Right kidney (tissue), 1 donor: ENCODE measurements around the gene PDGFC.
"Not testable (repeated sequence)": the region's sequence is repeated elsewhere in the genome, so short reads cannot be mapped to it uniquely, and the experiment has no call there.

Experiments used
- DNase-seq: peaks from one replicate; pipeline ENCODE4 v3.0.0-alpha.2; 2016

PDGFC gene

DNA sequence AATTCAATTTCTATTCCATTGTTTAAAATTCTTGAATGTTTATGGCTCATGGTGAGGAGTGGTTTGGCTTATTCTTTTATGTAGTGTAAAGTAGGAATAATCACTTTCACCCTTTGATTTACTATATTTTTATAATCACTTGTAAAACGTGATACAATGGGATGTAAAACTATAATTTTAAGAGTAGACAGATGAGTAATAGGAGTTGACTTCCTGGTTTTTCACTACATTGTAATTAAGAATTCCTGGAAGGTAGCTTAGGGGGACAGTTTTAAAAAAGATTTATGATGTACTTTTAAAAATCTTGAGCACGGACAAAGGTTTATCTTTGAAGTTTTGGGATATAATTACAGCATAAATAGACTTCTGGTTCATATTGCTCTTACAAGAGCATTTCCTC, 65.3 kb downstream of the PDGFC start:
- DNase-seq: no peak

DNA sequence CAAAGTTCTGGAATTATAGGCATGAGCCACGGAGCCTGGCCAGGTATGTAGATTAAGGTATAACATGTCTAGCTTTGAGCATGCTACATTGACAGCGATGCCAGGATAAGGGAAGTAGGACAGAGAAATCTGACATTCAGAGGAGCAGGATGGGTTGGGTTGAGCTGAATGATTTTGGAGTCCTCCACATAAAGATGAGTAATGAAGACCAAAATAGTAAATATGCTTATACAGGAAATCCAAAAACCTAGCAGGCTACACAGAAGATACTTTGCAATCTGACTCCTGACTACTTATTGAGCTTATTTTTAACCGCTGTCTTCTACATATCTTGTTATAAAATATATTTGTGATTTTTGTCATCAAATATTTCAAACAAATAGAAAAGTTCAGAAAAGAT, 69.7 kb downstream of the PDGFC start:
- no peak for DNase-seq

DNA sequence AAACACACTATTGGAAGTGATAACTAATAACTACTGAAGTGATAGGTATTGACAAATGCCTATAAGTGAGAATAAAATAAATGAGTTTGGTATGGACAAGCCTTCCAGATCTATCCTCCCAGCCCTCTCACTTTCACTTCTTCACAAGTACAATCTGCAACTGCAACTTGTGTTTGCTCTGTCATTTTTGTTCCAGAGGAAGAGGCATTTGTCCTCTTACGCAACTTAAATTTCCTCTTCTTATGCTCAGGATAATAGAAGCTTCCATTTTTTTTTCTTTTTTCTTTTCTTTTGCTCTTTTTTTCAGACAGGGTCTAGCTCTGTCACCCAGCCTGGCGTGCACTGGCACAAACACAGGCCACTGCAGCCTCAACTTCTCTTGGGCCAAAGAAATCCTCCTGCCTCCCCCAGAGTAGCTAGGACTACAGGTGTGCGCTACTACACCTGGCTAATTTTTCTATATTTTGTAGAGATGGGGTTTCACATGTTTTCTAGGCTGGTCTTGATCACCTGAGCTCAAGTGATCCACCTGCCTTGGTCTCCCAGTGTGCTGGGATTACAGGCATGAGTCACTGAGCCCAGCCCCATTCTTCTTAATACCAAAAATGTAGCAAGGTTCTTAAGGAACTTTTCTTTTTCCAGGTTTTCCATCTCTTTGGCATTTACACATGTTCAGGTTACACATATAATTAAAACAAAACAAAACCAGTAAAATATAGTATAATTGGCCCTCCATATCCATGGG, 73.1 kb downstream of the PDGFC start:
- DNase-seq: no peak

DNA sequence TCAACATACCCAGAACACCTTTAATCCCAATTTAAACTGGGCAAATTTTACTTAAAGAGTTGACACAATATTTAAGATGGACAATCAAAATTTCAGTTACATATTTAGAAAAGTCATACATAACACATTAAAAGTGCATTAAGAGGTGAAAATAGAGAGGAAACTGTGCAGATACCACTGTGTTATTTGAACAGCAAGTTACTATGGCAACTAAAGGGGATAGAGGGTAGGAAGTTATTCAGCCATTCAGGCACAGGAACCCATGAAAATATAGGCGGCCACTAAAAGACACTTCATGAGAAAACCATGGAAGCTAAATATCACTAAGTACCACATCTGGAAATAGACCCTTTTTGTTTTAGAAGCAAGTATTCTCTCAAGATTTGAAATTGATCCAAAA, 75.1 kb downstream of the PDGFC start:
- DNase-seq: no peak

DNA sequence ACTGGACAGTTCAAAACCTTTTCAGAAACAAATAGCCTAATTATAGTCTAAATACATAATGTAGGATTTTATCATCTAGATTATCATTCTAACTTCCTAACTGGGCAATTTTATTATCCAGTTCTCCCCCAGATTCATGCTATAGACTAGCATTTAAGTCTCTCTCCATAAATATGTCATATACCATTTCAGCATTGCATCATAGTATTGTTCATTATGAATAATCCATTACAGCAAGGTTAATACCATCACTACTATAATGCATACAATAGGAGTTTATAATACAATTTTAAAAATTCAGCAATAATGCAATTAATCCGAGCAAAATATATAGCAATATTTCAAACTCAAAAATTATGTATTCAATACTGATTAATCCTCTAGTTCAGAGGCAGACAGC, 77.4 kb downstream of the PDGFC start:
- DNase-seq: no peak

DNA sequence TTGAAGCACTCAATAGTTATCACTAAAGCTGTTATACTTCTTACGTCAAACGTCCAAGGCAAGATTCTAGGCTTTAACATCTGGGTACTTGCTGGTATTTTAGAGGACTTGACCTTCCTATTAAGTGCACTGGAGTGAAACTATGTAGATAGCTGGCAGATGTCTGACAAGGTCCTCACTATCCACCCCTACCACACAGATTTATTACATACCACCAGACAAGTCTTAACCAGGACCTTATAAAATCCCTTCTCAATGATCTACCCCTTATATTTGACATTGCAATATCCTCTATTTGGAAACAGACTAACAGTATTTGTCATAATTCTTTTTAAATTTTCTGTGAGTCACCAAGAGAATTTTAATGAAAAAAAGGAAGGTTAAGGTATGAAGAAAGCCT, 78.8 kb downstream of the PDGFC start:
- DNase-seq: no peak

DNA sequence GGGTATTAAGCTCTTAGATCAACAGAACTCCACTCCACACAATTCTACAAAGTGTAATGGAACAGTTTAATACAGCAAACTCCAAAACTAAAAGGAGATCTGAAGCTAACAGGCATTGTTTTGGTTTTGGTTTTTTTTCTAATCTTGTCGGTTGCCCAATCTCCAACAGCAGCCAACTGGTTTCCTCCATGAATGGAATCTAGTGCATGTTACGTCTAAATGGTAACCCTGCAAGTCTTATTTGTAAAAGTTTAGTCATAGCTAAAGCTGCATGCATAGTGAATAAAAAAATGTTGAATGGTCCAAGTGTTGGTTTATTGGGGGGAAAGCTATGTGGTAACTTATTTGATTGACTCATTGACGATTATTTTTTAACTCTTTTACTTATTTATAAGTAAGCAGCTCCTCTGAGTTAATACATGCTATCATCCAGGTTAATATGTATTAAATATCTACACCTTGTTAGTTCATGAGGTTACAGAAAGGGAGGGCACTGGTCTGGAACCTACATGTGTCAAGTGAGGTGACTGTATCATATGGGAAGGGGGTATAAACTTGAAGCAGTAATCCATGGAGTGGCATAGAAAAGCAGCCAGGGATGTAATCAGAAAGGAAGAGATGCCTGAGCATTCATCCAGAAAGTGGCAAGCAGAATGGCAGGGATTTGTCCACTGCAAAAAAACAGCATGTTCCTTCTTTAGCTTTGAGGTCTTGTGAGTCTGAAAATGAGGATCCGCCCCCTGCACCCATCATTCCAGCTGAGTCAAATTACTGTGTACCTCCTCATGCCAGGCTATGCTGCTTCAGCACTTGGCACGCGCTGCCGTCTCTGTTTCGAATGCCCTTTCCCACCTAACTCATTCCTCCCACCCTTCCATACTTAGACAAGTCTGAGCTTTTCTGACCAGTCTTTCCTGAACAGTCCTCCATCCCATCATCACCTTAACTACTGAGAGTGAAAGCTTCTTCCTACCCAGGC, 81.7 kb downstream of the PDGFC start:
- peak; percentile 18 for DNase-seq

DNA sequence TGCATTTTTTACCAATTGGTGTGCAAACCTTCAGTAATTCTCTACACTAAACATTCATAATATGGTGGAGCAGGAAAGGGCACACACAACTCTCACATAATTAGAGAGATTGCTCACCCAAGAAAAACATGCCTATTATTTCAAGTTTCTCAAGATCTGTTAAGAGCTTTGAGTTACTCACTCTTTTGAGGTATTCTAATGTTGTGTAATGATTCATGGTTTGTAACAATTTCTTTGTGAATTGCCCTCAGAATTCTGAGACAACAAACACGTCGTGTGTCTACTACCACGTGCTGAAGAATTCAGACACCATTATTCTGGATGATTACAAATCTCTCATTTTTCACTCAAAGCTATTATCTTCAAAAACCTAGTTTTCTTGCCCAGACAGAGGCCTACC, 82.8 kb downstream of the PDGFC start:
- DNase-seq: no peak

DNA sequence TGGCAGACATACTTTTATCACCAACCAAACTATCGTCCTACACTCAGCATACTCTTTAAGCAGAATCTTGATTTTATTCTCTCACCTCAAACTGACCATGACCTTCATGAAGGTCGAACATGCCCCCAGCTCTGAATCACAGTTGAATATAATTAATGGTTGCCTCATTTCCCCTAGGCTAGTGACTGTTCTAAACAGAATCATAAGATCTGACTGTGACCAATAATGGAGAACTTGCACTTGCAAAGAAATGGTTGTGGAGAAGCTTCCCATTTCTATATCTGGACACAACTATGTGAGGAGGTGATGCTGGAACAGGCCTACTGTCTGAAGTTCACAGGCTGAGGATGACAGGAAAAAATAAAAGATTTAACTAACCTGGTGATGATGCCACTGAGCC, 85.1 kb downstream of the PDGFC start:
- no peak for DNase-seq

DNA sequence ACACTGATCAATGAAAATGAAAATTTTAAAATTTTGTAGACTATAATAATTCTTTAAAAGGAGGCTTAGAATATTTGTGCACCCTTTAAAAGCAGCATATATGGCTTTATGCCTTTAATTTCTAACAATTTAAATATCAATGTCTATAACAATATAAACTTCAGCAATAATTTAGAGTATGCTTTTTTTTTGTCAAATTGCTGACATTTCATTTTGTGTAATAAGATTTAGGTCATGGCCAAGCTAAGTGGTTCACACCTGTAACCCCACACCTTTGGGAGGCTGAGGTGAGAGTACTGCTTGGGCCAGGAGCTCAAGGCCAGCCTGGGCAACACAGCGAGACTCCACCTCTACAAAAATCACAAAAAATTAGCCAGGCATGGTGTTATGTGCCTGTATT, 86.2 kb downstream of the PDGFC start:
- no peak for DNase-seq

DNA sequence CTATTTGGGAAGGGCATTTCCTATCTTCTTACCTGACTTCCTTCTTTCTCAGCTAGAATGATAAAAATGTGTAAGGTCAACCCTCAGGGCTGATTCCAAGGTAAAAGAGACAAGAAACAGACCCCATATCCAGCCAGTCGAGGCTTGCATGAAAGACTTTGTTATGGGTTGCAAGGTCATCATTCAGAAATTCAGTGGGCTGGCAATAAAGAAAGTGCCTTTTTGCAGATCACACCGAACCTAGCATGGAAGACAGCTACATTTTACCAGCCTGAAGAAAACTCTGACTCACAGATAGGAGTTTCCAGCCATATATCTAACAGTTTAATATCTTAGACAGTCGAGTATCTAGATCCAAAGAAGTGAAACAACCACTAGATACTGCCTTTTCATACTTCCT, 87.4 kb downstream of the PDGFC start:
- no peak for DNase-seq

DNA sequence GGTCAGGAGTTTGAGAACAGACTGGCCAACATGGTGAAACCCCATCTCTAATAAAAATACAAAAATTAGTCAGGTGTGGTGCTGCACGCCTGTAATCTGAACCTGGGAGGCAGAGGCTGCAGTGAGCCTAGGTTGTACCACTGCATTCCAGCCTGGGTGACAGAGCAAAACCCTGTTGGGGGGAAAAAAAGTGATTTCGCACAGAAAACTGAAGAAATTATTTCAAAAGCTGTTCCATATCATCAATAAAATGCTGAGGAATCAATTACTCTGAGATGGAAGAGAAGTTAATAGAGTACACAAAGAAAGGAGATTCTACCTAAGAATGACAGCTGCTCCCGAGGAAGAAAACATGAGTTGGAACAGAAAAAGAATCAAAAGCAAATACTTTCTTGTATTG, 95.9 kb downstream of the PDGFC start:
- DNase-seq: no peak

DNA sequence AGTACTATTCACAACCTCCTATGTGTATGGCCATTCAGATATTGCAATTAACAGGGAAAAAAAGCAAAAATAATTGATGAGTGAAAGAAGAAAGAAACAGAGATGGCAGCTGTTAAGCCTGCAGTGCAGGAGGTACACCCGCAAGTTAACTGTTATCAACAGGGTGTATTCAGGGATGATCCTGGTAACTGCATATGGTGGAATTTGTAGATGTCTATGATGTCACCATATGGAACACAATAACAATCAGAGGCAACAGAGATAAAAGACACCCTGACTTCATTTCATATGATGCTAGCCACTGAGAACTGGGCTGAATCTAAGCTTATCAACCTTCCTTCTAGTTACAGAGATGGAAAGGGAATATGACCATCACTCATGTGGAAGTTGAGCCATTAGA, 96.5 kb downstream of the PDGFC start:
- no peak for DNase-seq

DNA sequence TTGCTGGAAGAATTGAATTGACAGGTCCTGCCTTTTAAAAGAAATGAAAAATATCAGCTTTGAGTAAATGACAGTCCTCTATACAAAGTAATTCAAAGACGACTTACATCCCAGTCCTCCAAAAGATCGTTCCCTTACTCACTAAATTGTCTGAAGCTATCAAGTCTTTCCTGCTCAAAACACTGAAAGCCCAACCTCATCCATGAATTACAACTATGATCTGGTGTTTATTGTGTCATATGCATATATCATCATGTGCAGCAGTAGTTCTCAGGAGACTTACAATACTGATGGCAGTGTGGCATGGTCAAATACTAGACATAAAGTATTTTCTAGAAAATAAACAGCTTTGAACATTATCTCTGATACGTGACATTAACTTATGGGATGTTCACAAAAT, 97.8 kb downstream of the PDGFC start:
- no peak for DNase-seq

DNA sequence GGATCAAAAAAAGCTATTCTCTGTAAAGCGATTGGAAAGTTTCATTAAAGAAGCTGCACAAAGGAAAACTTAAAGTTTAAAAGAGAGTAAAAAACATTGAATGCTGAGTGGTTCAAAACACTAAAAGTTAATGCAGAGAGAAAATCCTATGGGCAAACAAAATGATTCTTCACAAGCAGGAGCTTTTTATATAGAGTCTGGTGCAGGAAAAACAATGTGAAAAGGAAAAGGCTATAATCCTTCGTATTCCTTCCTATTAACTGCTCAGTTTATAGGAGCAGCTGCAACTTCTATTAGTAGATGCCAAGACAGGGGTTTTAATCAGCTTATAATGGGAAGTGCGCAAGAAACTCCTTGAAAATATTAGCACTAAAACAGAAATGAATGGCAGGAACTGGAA, 100.7 kb downstream of the PDGFC start:
- no peak for DNase-seq

DNA sequence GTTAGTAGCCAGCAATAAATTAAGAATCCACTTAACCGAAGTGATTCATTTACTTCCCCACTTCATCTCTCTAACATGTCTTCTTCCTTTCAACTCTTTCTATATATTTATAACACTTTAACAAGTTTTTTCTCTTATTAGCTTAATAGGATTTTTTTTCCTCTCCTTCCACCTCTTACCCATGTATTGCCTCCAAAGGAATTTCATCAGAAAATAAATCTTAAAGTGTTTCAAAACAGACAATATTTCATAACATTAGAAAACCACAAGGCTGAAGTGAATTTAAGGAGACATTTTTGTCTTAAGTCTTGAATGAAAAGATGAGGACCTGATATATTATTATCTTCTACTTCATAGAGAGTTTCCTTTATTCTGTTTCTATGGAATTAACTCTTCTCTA, 101.5 kb downstream of the PDGFC start:
- no peak for DNase-seq

DNA sequence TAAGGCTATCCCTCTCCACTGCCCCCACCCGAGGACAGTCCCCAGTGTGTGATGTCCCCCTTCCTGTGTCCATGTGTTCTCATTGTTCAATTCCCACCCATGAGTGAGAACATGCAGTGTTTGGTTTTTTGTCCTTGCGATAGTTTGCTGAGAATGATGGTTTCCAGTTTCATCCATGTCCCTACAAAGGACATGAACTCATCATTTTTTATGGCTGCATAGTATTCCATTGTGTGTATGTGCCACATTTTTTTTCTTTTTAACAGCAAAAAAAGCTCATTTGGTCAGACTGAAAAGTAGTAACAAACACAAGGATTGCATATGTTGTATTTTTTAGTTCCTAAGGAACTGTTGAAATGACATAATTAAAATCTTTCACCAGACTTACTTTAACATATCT, 105.5 kb downstream of the PDGFC start:
- not testable (repeated sequence) for DNase-seq

DNA sequence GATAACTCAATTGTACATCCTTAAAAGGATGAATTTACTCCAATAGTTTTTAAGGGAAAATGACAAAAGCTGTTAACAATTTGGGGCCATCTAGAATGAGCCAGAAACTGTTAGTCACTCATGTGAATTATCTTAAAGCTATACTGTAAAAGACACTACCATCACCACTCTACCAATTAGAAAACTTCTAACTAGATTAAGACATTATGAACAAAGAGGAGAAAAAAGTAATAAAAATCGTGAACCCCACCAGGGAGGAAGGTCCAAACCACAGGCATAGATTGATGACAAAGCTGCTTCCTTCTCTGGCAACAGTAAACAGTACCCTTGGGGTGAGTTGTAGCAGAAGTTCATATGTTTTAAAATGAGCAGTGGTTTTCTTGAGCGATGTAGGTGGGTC, 106.1 kb downstream of the PDGFC start:
- DNase-seq: no peak

DNA sequence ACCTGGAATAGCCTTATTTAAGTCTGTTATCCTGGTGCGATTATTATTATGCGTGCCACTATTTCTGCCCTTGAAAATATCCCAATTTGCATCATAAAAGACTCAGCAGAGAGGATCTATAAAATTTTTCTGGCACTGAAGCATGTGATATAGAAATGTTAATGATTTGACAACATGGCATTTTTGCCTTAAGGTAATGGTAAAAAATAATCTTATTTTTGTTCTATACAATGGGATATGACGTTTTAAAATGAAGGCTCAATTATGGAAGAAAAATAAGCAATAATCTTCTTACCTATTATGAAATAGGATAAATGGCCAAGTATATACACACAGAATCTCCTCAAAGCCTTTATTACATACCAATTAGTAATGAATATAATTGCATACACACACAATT, 113.5 kb downstream of the PDGFC start:
- no peak for DNase-seq

DNA sequence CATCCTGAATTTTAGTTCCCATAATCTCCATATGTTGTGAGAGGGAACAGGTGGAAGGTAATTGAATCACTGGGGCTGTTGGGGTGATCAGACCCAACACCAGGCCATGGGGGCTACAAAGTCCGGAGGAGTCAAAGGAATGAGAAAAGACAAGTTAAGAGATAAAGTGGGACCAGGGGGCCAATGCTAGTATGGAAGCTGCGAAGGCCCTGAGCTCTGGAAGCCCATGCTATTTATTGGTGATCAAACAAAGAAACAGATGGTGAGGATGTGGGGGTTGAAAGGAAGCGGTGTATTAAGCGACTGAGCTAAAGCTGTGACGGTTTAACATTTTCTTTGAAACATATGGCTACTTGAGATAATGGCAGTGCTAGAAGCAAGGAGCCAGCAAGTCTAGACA, 132.8 kb downstream of the PDGFC start:
- no peak for DNase-seq

DNA sequence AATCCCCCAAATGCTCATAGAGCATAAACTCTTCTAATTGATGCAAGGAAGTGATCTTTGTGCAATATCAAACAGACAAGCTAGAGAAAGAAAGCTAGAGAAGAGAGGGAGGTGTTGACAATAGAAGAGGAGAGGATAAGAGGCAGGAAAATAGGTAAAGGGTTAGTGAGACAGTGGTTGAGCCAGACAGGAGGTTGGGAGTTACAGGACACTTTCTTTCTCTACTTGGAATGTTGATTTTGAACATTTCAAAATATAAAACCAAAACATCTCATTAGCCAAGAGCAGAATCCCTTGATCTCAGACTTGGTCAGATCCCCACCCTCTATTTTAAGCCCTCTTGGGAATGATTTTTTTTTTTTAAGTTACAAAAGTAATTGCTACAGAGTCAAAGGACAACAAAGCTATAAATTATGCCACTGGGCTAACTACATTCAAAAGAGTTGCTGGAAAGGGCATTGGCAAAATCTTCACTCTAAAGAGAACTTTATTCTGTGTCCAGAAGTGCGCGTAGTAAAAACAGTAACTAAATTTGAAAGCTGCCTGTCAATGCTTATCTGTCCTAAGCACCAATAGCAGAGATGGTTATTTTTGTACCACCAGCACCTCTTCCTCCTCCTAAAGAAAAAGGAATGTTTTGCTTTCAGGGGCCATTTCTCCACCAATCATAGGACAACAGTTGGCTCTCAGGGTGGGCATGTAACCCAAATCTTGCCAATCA, 133.8 kb downstream of the PDGFC start:
- no peak for DNase-seq

DNA sequence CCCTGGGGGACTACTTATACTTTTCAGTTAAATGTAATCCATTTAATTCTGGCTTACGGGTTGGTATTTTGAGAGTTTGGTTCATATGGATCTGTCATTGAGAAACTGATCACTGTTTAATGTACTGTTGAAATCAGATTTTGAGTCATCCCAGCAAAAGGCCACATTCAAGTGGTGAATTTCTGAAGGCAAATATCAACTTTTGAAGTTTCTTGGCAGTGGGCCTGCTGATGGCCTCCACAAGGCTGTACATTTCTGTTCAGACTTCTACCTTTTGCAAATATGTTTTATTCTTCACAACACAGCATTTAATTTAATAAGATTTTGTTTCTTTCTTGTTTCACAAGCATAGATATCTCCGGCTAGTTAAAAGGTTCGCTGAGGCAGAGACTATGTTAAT, 138.7 kb downstream of the PDGFC start:
- DNase-seq: no peak

DNA sequence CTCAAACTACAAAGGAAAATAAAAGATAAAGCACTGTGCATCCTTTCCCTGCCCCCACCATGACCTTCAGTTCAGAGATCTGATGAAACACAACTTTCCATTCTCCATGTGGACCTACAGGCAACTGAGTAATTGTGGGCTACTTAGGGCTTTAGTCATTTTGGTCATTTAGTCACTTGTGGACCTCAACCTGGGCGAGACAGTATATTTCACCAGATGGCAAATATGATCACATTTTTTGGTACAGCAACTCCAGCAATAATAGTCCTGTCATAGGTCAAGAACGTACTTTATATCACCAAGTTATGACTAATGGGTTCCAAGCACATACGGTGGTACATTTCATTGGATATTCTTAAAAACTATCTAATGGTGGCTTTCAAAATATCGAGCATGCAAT, 141.2 kb downstream of the PDGFC start:
- no peak for DNase-seq
